Measurements from ENCODE around the gene COA7.
"Not testable (repeated sequence)": the region's sequence is repeated elsewhere in the genome, so short reads cannot be mapped to it uniquely, and the experiment has no call there.

COA7 gene

DNA sequence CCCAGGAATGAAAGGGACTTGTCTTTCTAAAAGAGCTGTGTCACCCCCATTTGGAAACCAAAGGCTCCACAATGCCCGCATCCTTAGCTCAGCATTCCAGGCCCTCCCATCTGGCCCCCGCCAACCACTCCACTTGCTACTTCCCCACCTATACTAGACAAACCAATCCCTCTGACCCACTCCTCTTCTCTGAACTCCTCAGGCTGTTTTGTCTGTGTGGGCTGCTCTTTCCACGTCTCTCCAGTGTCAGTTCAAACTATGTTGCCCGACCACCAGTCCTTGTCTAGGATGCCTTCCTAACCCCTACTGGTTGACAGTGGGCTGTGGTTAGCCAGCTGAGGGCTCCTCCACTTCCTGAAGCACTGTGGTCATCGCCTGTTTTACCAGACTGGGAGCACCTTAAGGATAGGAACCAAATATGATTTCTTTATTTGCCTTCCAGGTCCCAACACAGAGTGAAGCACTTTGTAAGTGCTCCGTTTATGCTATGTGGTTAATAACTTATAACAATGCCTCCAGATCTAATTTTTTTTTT lies 8.1 kb upstream of the COA7 start:
- no peaks in the 10 kb centered on the region for H3K27me3 ChIP-seq (ENCODE audit: control insufficient read depth in 1 of 2, insufficient read depth in 2 of 2, low read length in 2 of 2)
- no peak overlapping the region for H3K9ac ChIP-seq (ENCODE audit: low read depth in 1 of 2, low read length in 2 of 2)
- no peak overlapping the region for H3K27ac ChIP-seq (ENCODE audit: low read depth, low read length)
- no peaks in the 10 kb centered on the region for H3K9me3 ChIP-seq (ENCODE audit: control insufficient read depth in 1 of 2, low read length in 2 of 2)
- no peak overlapping the region for H3K4me3 ChIP-seq (ENCODE audit: low read depth in 1 of 2, low read length in 2 of 2)
- peaks cover 10 to 13% of the 10 kb centered on the region in 2 donors for H3K4me1 ChIP-seq (ENCODE audit: control insufficient read depth in 1 of 2, insufficient read depth in 2 of 2, low read length in 2 of 2)
- H3K36me3 ChIP-seq (ENCODE audit: control insufficient read depth in 1 of 2, insufficient read depth in 2 of 2, low read length in 2 of 2): no peaks in the 10 kb centered on the region

DNA sequence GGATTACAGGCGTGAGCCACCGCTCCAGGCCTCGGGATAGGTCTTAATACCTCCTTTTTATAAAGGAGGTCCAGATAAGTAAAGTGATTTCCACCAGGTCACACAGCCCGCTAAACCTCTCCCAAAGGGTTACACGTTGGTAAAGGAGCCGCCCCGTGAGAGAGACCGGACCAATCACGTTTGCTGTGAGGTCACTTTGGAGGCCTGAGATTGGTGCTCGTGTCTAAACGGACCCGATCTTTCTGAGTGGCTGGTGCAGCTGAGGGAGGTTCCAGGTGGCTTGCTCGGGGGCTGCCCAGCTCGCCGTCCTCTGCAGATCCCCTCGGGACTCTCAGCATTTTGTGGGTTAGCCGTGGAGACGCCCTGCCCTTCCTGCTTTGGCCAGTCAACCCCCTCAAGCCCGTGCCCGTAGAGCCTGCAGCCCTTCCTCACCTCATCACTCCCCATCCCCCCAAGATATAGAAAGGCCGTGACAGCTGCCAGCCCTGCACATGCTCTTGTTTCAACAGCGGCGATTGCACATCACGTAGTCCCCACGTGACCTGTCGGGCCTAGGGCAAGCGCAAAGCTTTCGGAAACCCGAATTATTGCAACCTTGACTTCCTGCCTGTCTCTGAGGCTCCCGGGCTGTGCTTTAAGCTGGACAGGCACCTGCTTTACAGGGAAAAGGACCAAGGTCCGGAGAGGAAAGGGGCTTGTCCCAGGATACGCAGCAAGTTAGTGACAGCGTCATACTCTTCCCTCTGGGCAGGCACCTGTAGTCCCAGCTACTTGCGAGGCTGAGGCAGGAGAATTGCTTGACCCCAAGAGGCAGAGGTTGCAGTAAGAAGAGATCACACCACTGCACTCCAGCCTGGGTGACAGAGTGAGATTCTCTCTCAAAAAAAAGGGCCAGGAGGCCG lies 5.0 kb upstream of the COA7 start:
- Histone ChIP-seq H3K4me1 (ENCODE audit: control insufficient read depth in 1 of 2, insufficient read depth in 2 of 2, low read length in 2 of 2) (peaks cover 12 to 23% of the 10 kb centered on the region in 2 donors), H3K9ac (ENCODE audit: low read depth in 1 of 2, low read length in 2 of 2) (peak overlapping the region; percentile 69 to 80), H3K27ac (ENCODE audit: low read depth, low read length) (peak overlapping the region; percentile 72), H3K36me3 (ENCODE audit: control insufficient read depth in 1 of 2, insufficient read depth in 2 of 2, low read length in 2 of 2) (no peaks in the 10 kb centered on the region), H3K27me3 (ENCODE audit: control insufficient read depth in 1 of 2, insufficient read depth in 2 of 2, low read length in 2 of 2) (no peaks in the 10 kb centered on the region), H3K4me3 (ENCODE audit: low read depth in 1 of 2, low read length in 2 of 2) (peak overlapping the region; percentile 65 to 85), H3K9me3 (ENCODE audit: control insufficient read depth in 1 of 2, low read length in 2 of 2) (no peaks in the 10 kb centered on the region)

GRCh38 chr1:52695627-52696026 lies 2.5 kb downstream of the COA7 start:
- no peaks in the 10 kb centered on the region for H3K9me3 ChIP-seq (ENCODE audit: control insufficient read depth in 1 of 2, low read length in 2 of 2)
- H3K27ac ChIP-seq (ENCODE audit: low read depth, low read length): no peak overlapping the region
- H3K9ac ChIP-seq (ENCODE audit: low read depth in 1 of 2, low read length in 2 of 2): no peak overlapping the region
- peaks cover 5 to 9% of the 10 kb centered on the region in 2 donors for H3K4me1 ChIP-seq (ENCODE audit: control insufficient read depth in 1 of 2, insufficient read depth in 2 of 2, low read length in 2 of 2)
- H3K4me3 ChIP-seq (ENCODE audit: low read depth in 1 of 2, low read length in 2 of 2): no peak overlapping the region
- H3K36me3 ChIP-seq (ENCODE audit: control insufficient read depth in 1 of 2, insufficient read depth in 2 of 2, low read length in 2 of 2): peaks cover 12 to 20% of the 10 kb centered on the region in 2 donors
- H3K27me3 ChIP-seq (ENCODE audit: control insufficient read depth in 1 of 2, insufficient read depth in 2 of 2, low read length in 2 of 2): no peaks in the 10 kb centered on the region

DNA sequence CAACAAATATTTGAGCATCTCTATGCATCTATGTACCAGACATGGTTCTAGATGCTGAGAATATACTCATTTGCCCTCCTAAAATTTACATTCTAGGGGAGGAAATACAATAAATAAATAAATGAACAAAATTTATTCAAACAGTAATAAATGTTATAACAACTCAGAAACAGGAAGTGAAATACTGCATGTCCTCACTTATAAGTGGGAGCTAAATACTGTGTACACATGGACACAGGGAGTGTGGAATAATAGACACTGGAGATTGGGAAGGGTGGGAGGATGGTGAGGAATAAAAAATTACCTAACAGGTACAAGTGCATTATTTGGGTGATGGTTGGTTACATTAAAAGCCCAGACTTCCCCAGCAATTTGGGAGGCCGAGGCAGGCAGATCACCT lies 4.3 kb downstream of the COA7 start:
- Histone ChIP-seq H3K36me3 (ENCODE audit: control insufficient read depth in 1 of 2, insufficient read depth in 2 of 2, low read length in 2 of 2) (peaks cover 12 to 20% of the 10 kb centered on the region in 2 donors), H3K9ac (ENCODE audit: low read depth in 1 of 2, low read length in 2 of 2) (no peak overlapping the region)

GRCh38 chr1:52693351-52693750 lies 4.8 kb downstream of the COA7 start:
- not testable (repeated sequence) for H3K4me3 ChIP-seq (ENCODE audit: low read depth in 1 of 2, low read length in 2 of 2); H3K4me1 ChIP-seq (ENCODE audit: control insufficient read depth in 1 of 2, insufficient read depth in 2 of 2, low read length in 2 of 2)

More for the DNA sequence above, 4.3 kb downstream of the COA7 start:
- Histone ChIP-seq H3K4me1 (ENCODE audit: control insufficient read depth in 1 of 2, insufficient read depth in 2 of 2, low read length in 2 of 2) (peaks cover 5 to 6% of the 10 kb centered on the region in 2 donors), H3K9me3 (ENCODE audit: control insufficient read depth in 1 of 2, low read length in 2 of 2) (no peaks in the 10 kb centered on the region), H3K27me3 (ENCODE audit: control insufficient read depth in 1 of 2, insufficient read depth in 2 of 2, low read length in 2 of 2) (no peaks in the 10 kb centered on the region), H3K27ac (ENCODE audit: low read depth, low read length) (no peak overlapping the region), H3K4me3 (ENCODE audit: low read depth in 1 of 2, low read length in 2 of 2) (no peak overlapping the region)

GRCh38 chr1:52692697-52693096 lies 5.5 kb downstream of the COA7 start:
- H3K9ac ChIP-seq (ENCODE audit: low read depth in 1 of 2, low read length in 2 of 2): no peak overlapping the region
- H3K4me1 ChIP-seq (ENCODE audit: control insufficient read depth in 1 of 2, insufficient read depth in 2 of 2, low read length in 2 of 2): no peaks in the 10 kb centered on the region
- H3K36me3 ChIP-seq (ENCODE audit: control insufficient read depth in 1 of 2, insufficient read depth in 2 of 2, low read length in 2 of 2): peaks cover 15 to 24% of the 10 kb centered on the region in 2 donors
- H3K4me3 ChIP-seq (ENCODE audit: low read depth in 1 of 2, low read length in 2 of 2): no peak overlapping the region
- H3K27ac ChIP-seq (ENCODE audit: low read depth, low read length): no peak overlapping the region
- no peaks in the 10 kb centered on the region for H3K9me3 ChIP-seq (ENCODE audit: control insufficient read depth in 1 of 2, low read length in 2 of 2)
- no peaks in the 10 kb centered on the region for H3K27me3 ChIP-seq (ENCODE audit: control insufficient read depth in 1 of 2, insufficient read depth in 2 of 2, low read length in 2 of 2)

More at GRCh38 chr1:52693351-52693750, 4.8 kb downstream of the COA7 start:
- H3K9ac ChIP-seq (ENCODE audit: low read depth in 1 of 2, low read length in 2 of 2); H3K9me3 ChIP-seq (ENCODE audit: control insufficient read depth in 1 of 2, low read length in 2 of 2); H3K27ac ChIP-seq (ENCODE audit: low read depth, low read length); H3K27me3 ChIP-seq (ENCODE audit: control insufficient read depth in 1 of 2, insufficient read depth in 2 of 2, low read length in 2 of 2): not testable (repeated sequence)
- H3K36me3 ChIP-seq (ENCODE audit: control insufficient read depth in 1 of 2, insufficient read depth in 2 of 2, low read length in 2 of 2): peaks cover 12 to 20% of the 10 kb centered on the region in 2 donors

DNA sequence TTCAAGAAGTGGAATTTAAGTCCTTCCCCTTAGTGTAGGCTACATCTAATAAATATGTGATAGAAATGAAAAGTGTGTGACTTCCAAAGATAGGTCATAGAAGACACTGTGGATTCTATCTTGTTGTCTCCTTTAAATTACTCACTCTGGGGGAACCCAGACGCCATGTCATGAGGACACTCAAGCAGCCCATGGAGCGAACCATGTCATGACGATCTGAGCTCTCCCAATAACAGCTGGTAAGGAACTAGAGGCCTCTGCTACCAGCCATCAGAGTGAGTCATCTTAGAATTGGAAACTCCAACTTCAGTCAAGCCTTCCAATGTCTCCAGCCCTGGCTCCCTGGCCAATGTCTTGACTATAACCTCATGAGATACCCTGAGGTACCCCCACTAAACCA lies 6.3 kb downstream of the COA7 start:
- peaks cover 23 to 32% of the 10 kb centered on the region in 2 donors for H3K36me3 ChIP-seq (ENCODE audit: control insufficient read depth in 1 of 2, insufficient read depth in 2 of 2, low read length in 2 of 2)
- no peak overlapping the region for H3K27ac ChIP-seq (ENCODE audit: low read depth, low read length)

GRCh38 chr1:52686830-52687229 lies 11.3 kb downstream of the COA7 start:
- H3K27me3 ChIP-seq (ENCODE audit: control insufficient read depth in 1 of 2, insufficient read depth in 2 of 2, low read length in 2 of 2): no peaks in the 10 kb centered on the region
- H3K4me1 ChIP-seq (ENCODE audit: control insufficient read depth in 1 of 2, insufficient read depth in 2 of 2, low read length in 2 of 2): no peaks in the 10 kb centered on the region
- H3K4me3 ChIP-seq (ENCODE audit: low read depth in 1 of 2, low read length in 2 of 2): no peak overlapping the region
- no peak overlapping the region for H3K27ac ChIP-seq (ENCODE audit: low read depth, low read length)
- no peaks in the 10 kb centered on the region for H3K9me3 ChIP-seq (ENCODE audit: control insufficient read depth in 1 of 2, low read length in 2 of 2)
- peaks cover 16 to 23% of the 10 kb centered on the region in 2 donors for H3K36me3 ChIP-seq (ENCODE audit: control insufficient read depth in 1 of 2, insufficient read depth in 2 of 2, low read length in 2 of 2)
- H3K9ac ChIP-seq (ENCODE audit: low read depth in 1 of 2, low read length in 2 of 2): no peak overlapping the region

More for the DNA sequence above, 6.3 kb downstream of the COA7 start:
- H3K27me3 ChIP-seq (ENCODE audit: control insufficient read depth in 1 of 2, insufficient read depth in 2 of 2, low read length in 2 of 2): no peaks in the 10 kb centered on the region
- H3K4me1 ChIP-seq (ENCODE audit: control insufficient read depth in 1 of 2, insufficient read depth in 2 of 2, low read length in 2 of 2): no peaks in the 10 kb centered on the region
- no peak overlapping the region for H3K9ac ChIP-seq (ENCODE audit: low read depth in 1 of 2, low read length in 2 of 2)
- H3K9me3 ChIP-seq (ENCODE audit: control insufficient read depth in 1 of 2, low read length in 2 of 2): no peaks in the 10 kb centered on the region
- H3K4me3 ChIP-seq (ENCODE audit: low read depth in 1 of 2, low read length in 2 of 2): no peak overlapping the region

DNA sequence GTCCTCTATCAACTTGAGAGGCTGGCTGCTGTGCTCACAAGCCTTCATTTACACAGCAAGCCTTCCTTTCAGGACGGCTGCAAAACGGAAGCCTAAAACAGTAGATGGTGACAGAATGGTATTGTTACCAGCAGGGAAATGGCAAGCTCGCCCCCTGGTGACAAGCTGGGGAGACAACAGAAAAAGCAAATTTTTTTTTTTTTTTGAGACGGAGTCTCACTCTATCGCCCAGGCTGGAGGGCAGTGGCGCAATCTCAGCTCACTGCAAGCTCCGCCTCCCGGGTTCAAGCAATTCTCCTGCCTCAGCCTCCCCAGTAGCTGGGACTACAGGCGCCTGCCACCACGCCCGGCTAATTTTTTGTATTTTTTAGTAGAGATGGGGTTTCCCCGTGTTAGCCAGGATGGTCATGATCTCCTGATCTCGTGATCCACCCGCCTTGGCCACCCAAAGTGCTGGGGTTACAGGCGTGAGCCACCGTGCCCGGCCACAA lies 11.8 kb downstream of the COA7 start:
- H3K4me3 ChIP-seq (ENCODE audit: low read depth in 1 of 2, low read length in 2 of 2); H3K9me3 ChIP-seq (ENCODE audit: control insufficient read depth in 1 of 2, low read length in 2 of 2); H3K4me1 ChIP-seq (ENCODE audit: control insufficient read depth in 1 of 2, insufficient read depth in 2 of 2, low read length in 2 of 2); H3K9ac ChIP-seq (ENCODE audit: low read depth in 1 of 2, low read length in 2 of 2); H3K27ac ChIP-seq (ENCODE audit: low read depth, low read length); H3K27me3 ChIP-seq (ENCODE audit: control insufficient read depth in 1 of 2, insufficient read depth in 2 of 2, low read length in 2 of 2): not testable (repeated sequence)
- H3K36me3 ChIP-seq (ENCODE audit: control insufficient read depth in 1 of 2, insufficient read depth in 2 of 2, low read length in 2 of 2): peaks cover 14 to 20% of the 10 kb centered on the region in 2 donors

DNA sequence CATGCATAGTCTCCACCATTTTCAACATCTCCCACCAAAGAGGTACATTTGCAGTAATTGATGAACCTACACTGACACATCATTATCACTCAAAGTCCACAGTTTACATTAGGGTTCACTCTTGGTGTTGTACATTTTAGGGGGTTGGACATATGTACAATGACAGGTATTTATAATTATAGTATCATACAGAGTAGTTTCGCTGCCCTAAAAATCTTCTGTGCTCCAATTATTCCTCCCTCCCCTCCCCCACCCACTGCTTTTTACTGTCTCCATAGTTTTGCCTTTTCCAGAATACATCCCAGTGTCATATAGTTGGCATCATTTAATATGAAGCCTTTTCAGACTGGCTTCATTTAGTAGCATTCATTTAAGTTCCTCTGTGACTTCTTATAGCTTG lies 13.6 kb downstream of the COA7 start:
- H3K4me3 ChIP-seq (ENCODE audit: low read depth in 1 of 2, low read length in 2 of 2): no peak overlapping the region
- peaks cover 14 to 15% of the 10 kb centered on the region in 2 donors for H3K36me3 ChIP-seq (ENCODE audit: control insufficient read depth in 1 of 2, insufficient read depth in 2 of 2, low read length in 2 of 2)
- H3K9ac ChIP-seq (ENCODE audit: low read depth in 1 of 2, low read length in 2 of 2): no peak overlapping the region
- H3K4me1 ChIP-seq (ENCODE audit: control insufficient read depth in 1 of 2, insufficient read depth in 2 of 2, low read length in 2 of 2): no peaks in the 10 kb centered on the region
- no peaks in the 10 kb centered on the region for H3K27me3 ChIP-seq (ENCODE audit: control insufficient read depth in 1 of 2, insufficient read depth in 2 of 2, low read length in 2 of 2)
- no peak overlapping the region for H3K27ac ChIP-seq (ENCODE audit: low read depth, low read length)
- H3K9me3 ChIP-seq (ENCODE audit: control insufficient read depth in 1 of 2, low read length in 2 of 2): no peaks in the 10 kb centered on the region

Measured in duodenal mucosa (tissue), 2 donors.